H7 (cell line): ENCODE results near the gene CYP2A6. TPM values are rescaled to one million over a fixed set of nuclear protein-coding genes. Genes with fewer than 3 reads are reported as not detected.
"Not testable (repeated sequence)": the region's sequence is repeated elsewhere in the genome, so short reads cannot be mapped to it uniquely, and the experiment has no call there.

Experiments
- DNase-seq: peaks from one replicate; pipeline ENCODE4 v3.0.0; 2012
- H3K27me3 ChIP-seq: 2 replicates; pipeline ENCODE4 v1.6.0; 2011; ENCODE audit warnings: mild to moderate bottlenecking, low read length; ENCODE audit not compliant: control insufficient read depth, insufficient read depth
- H3K36me3 ChIP-seq: replicated peaks from 2 replicates; pipeline ENCODE4 v1.5.1; 2011; ENCODE audit warnings: low read length; ENCODE audit not compliant: control insufficient read depth, insufficient read depth
- H3K4me3 ChIP-seq: 2 replicates; pipeline ENCODE4 v1.5.1; 2011; ENCODE audit warnings: low read depth, mild to moderate bottlenecking, control low read depth, low read length, moderate library complexity; ENCODE audit not compliant: insufficient read depth
- total RNA-seq: library from RNA; depleted of rRNA; stranded (reverse); fragments of >200 nt; shearing (Covaris generic); gene quantifications from 2 replicates; pipeline ENCODE4 v1.2.3, GENCODE V29; 2014

CYP2A6 gene
- total RNA-seq, 1 experiment from 2014 or later, result not detected

GRCh38 chr19:40815223-40815622 is 35.0 kb downstream of the CYP2A6 start:
- Histone ChIP-seq H3K27me3 (peaks cover 10% of the 10 kb centered on the region), H3K4me3 (no peak overlapping the region), H3K36me3 (no peaks in the 10 kb centered on the region)
- peak; percentile 6 for DNase-seq

- DNase-seq, result no peak
- Histone ChIP-seq H3K4me3 (no peak overlapping the region), H3K27me3 (peaks cover 8% of the 10 kb centered on the region), H3K36me3 (peaks cover 5% of the 10 kb centered on the region)
These were observed 37.1 kb downstream of the CYP2A6 start for GRCh38 chr19:40813182-40813581.

- not testable (repeated sequence) for H3K27me3 ChIP-seq, H3K4me3 ChIP-seq, H3K36me3 ChIP-seq, DNase-seq
These were observed 37.7 kb downstream of the CYP2A6 start for GRCh38 chr19:40812571-40812970.

- Histone ChIP-seq H3K36me3 (peaks cover 14% of the 10 kb centered on the region), H3K27me3 (peaks cover 8% of the 10 kb centered on the region; the same call in 1 of the 2 replicates), H3K4me3 (peak overlapping the region; percentile 52)
- peak; percentile 75 for DNase-seq
These were observed 38.5 kb downstream of the CYP2A6 start for GRCh38 chr19:40811478-40812341.

GRCh38 chr19:40810649-40811408 is 39.4 kb downstream of the CYP2A6 start:
- H3K4me3 ChIP-seq, result peak overlapping the region; percentile 52
- DNase-seq, result peak; percentile 79
- H3K36me3 ChIP-seq, result peaks cover 14% of the 10 kb centered on the region
- not testable (repeated sequence) for H3K27me3 ChIP-seq

GRCh38 chr19:40810160-40810559 is 40.1 kb downstream of the CYP2A6 start:
- peak overlapping the region; percentile 52 for H3K4me3 ChIP-seq
- peaks cover 8% of the 10 kb centered on the region; the same call in 1 of the 2 replicates for H3K27me3 ChIP-seq
- peaks cover 16% of the 10 kb centered on the region for H3K36me3 ChIP-seq
- DNase-seq, result no peak

- Histone ChIP-seq H3K4me3 (no peak overlapping the region), H3K27me3 (peaks cover 8% of the 10 kb centered on the region; the same call in 1 of the 2 replicates)
These were observed 40.7 kb downstream of the CYP2A6 start for GRCh38 chr19:40809358-40810086.

GRCh38 chr19:40808497-40808896 is 41.8 kb downstream of the CYP2A6 start:
- Histone ChIP-seq H3K4me3 (no peak overlapping the region), H3K27me3 (peaks cover 8% of the 10 kb centered on the region; the same call in 1 of the 2 replicates), H3K36me3 (peaks cover 16% of the 10 kb centered on the region)
- DNase-seq, result no peak

More at GRCh38 chr19:40809358-40810086, 40.7 kb downstream of the CYP2A6 start:
- no peak for DNase-seq
- peaks cover 16% of the 10 kb centered on the region for H3K36me3 ChIP-seq

- DNase-seq, result no peak
- peaks cover 18% of the 10 kb centered on the region for H3K36me3 ChIP-seq
- H3K4me3 ChIP-seq, result no peak overlapping the region
- H3K27me3 ChIP-seq, result peaks cover 8% of the 10 kb centered on the region; the same call in 1 of the 2 replicates
These were observed 42.3 kb downstream of the CYP2A6 start for GRCh38 chr19:40808021-40808325.

- peak; percentile 80 for DNase-seq
- H3K36me3 ChIP-seq, result peaks cover 18% of the 10 kb centered on the region
- H3K27me3 ChIP-seq, result peaks cover 8% of the 10 kb centered on the region; the same call in 1 of the 2 replicates
- H3K4me3 ChIP-seq, result no peak overlapping the region
These were observed 42.9 kb downstream of the CYP2A6 start for GRCh38 chr19:40807147-40808020.

GRCh38 chr19:40806423-40807146 is 43.7 kb downstream of the CYP2A6 start:
- Histone ChIP-seq H3K4me3 (no peak overlapping the region), H3K36me3 (peaks cover 23% of the 10 kb centered on the region)
- peak; percentile 99 for DNase-seq

GRCh38 chr19:40805258-40805868 is 44.9 kb downstream of the CYP2A6 start:
- peaks cover 26% of the 10 kb centered on the region for H3K36me3 ChIP-seq
- no peaks in the 10 kb centered on the region for H3K27me3 ChIP-seq
- no peak overlapping the region for H3K4me3 ChIP-seq
- DNase-seq, result no peak

More at GRCh38 chr19:40806423-40807146, 43.7 kb downstream of the CYP2A6 start:
- peaks cover under 1% of the 10 kb centered on the region; the same call in 1 of the 2 replicates for H3K27me3 ChIP-seq

GRCh38 chr19:40804783-40805242 is 45.4 kb downstream of the CYP2A6 start:
- DNase-seq, result no peak
- Histone ChIP-seq H3K4me3 (no peak overlapping the region), H3K27me3 (no peaks in the 10 kb centered on the region), H3K36me3 (peaks cover 26% of the 10 kb centered on the region)
